B cell (primary cell): ENCODE results near the gene NOXO1. TPM values are rescaled to one million over a fixed set of nuclear protein-coding genes. Genes with fewer than 3 reads are reported as not detected.

Source experiments
- ATAC-seq: fragments of 200-7000 bp; cut with Tn5 transposase; one replicate; pipeline ENCODE4 v1.10.0; 2021; ENCODE audit warnings: low read depth, mild to moderate bottlenecking, moderate number of reproducible peaks, moderate library complexity
- CTCF ChIA-PET: fragments of 350-600 bp; sonication (Branson Sonifier 250); formaldehyde crosslinking; loops from one replicate; lab custom pipeline; 2021; ENCODE audit warnings: antibody characterized with exemption, inconsistent platforms; lab: Charles Lee
- POLR2A ChIA-PET: fragments of 350-600 bp; sonication (Branson Sonifier 250); formaldehyde crosslinking; loops from one replicate; lab custom pipeline; 2021; ENCODE audit warnings: antibody characterized with exemption; lab: Charles Lee
- DNase-seq: peaks from one replicate; pipeline ENCODE4 v3.0.0; 2013
- H2AFZ ChIP-seq: 2 replicates; pipeline ENCODE4 v1.6.1; 2012; ENCODE audit warnings: mild to moderate bottlenecking, low read depth, low read length; ENCODE audit not compliant: insufficient read depth, poor library complexity, severe bottlenecking
- H3K27ac ChIP-seq, 2 donors: 1 replicate in 1 of 2; 2 replicates in 1 of 2; pipeline ENCODE4 v1.5.1; 2012 to 2013; ENCODE audit warnings: low read length in 2 of 2, mild to moderate bottlenecking in 2 of 2, moderate library complexity in 1 of 2
- H3K27me3 ChIP-seq, 4 experiments: fragments of 200-600 bp in 1 of 4; sonication (generic) in 1 of 4; replicated peaks in 1 of 4; 1 replicate in 2 of 4; 2 replicates in 2 of 4; pipeline versions ENCODE4 v1.6.1 to v1.7.0; 2013 to 2016; ENCODE audit warnings: low read length in 3 of 4, mild to moderate bottlenecking in 2 of 4, mixed read lengths in 1 of 4, moderate library complexity in 1 of 4; ENCODE audit not compliant: insufficient read depth in 4 of 4, control insufficient read depth in 3 of 4; ENCODE audit errors: control extremely low read depth in 1 of 4
- H3K36me3 ChIP-seq, 2 experiments: replicated peaks in 1 of 2; 1 replicate in 1 of 2; 2 replicates in 1 of 2; pipeline versions ENCODE4 v1.6.1 to v1.7.1; 2013; ENCODE audit warnings: low read length in 1 of 2; ENCODE audit not compliant: insufficient read depth in 2 of 2, control insufficient read depth in 1 of 2; ENCODE audit errors: control extremely low read depth in 1 of 2, extremely low read depth in 1 of 2
- H3K4me1 ChIP-seq, 2 donors: fragments of 200-600 bp in 1 of 2; sonication (generic) in 1 of 2; 1 replicate in 1 of 2; 2 replicates in 1 of 2; pipeline versions ENCODE4 v1.5.1 to v1.6.1; 2013 to 2017; ENCODE audit warnings: low read length in 2 of 2; ENCODE audit not compliant: control insufficient read depth in 2 of 2, insufficient read depth in 2 of 2
- H3K4me2 ChIP-seq: replicated peaks from 2 replicates; pipeline ENCODE3; 2012; ENCODE audit warnings: mild to moderate bottlenecking, low read depth, low read length; ENCODE audit not compliant: poor library complexity, severe bottlenecking
- H3K4me3 ChIP-seq, 5 experiments: fragments of 200-600 bp in 1 of 5; sonication (generic) in 1 of 5; 1 replicate in 3 of 5; 2 replicates in 2 of 5; pipeline versions ENCODE4 v1.5.1 to v1.7.0; 2011 to 2016; ENCODE audit warnings: low read length in 4 of 5, mild to moderate bottlenecking in 4 of 5, low read depth in 2 of 5, control low read depth in 1 of 5, moderate library complexity in 1 of 5; ENCODE audit not compliant: insufficient read depth in 1 of 5; ENCODE audit errors: control extremely low read depth in 1 of 5, extremely low read depth in 1 of 5
- H3K79me2 ChIP-seq: fragments of 200-600 bp; sonication (generic); one replicate; pipeline ENCODE4 v1.6.0; 2016; ENCODE audit warnings: low read length; ENCODE audit not compliant: control insufficient read depth, insufficient read depth
- H3K9ac ChIP-seq: fragments of 200-600 bp; sonication (generic); 2 replicates; pipeline ENCODE4 v1.6.1; 2017; ENCODE audit warnings: mild to moderate bottlenecking, low read length, moderate library complexity
- H3K9me3 ChIP-seq, 3 donors: one replicate each; pipeline versions ENCODE4 v1.6.1 to v1.7.1; 2013; ENCODE audit warnings: low read length in 2 of 3; ENCODE audit not compliant: control insufficient read depth in 2 of 3, insufficient read depth in 1 of 3; ENCODE audit errors: control extremely low read depth in 1 of 3
- H4K20me1 ChIP-seq: 2 replicates; pipeline ENCODE4 v1.6.0; 2012; ENCODE audit warnings: mild to moderate bottlenecking, low read length; ENCODE audit not compliant: insufficient read depth, control insufficient read depth, poor library complexity, severe bottlenecking
- H3K27ac Mint-ChIP-seq: one replicate; pipeline ENCODE4 v1.8.0; 2021; ENCODE audit warnings: mixed read lengths
- H3K27me3 Mint-ChIP-seq: one replicate; pipeline ENCODE4 v1.8.0; 2021; ENCODE audit warnings: mixed read lengths
- H3K4me1 Mint-ChIP-seq: one replicate; pipeline ENCODE4 v1.8.0; 2021; ENCODE audit warnings: mixed read lengths
- H3K4me3 Mint-ChIP-seq: one replicate; pipeline ENCODE4 v1.8.0; 2021; ENCODE audit warnings: mixed read lengths
- H3K9me3 Mint-ChIP-seq: one replicate; pipeline ENCODE4 v1.8.0; 2022; ENCODE audit warnings: mixed read lengths; ENCODE audit not compliant: insufficient read depth
- EZH2 ChIP-seq: IDR thresholded peaks from 2 replicates; pipeline ENCODE4 v1.6.1; 2012; ENCODE audit warnings: borderline replicate concordance, low read depth, mild to moderate bottlenecking, moderate library complexity, low read length; ENCODE audit not compliant: insufficient read depth, poor library complexity, severe bottlenecking
- WGBS: methylation state at CpG from one replicate; pipeline ENCODE4 v1.1.5; 2013; ENCODE audit warnings: missing lambda C conversion rate; ENCODE audit not compliant: insufficient coverage; 5-methylcytosine and 5-hydroxymethylcytosine counted together
- intact Hi-C: fragments of 100-400 bp; cut with micrococcal nuclease; formaldehyde crosslinking; loops from one replicate; pipeline ENCODE4 v1.10.0; 2022
- polyA plus RNA-seq: library from polyadenylated mRNA; depleted of rRNA; stranded (reverse); fragments of >200 nt; gene quantifications from 2 replicates; pipeline ENCODE4 v1.2.3, GENCODE V29; 2012
- total RNA-seq, 2 donors: library from RNA; stranded (reverse); fragments of 120-200 nt in 1 of 2; gene quantifications; 1 replicate in 1 of 2; 2 replicates in 1 of 2; pipeline versions ENCODE4 v1.2.3 to v1.2.4, GENCODE V29; 2013 to 2022
- TF ChIP-seq, protein P1 (sequence below): fragments of 200-600 bp; IDR thresholded peaks from one replicate; pipeline ENCODE4 v1.8.0; 2022; ENCODE audit warnings: antibody characterized with exemption, mild to moderate bottlenecking

The NOXO1 gene
- total and polyA plus RNA-seq, 2 donors (not counting 1 experiment from before 2014, with no cell fraction given), result 0.30 to 0.74 TPM

GRCh38 chr16:2019921-2020831, 38.9 kb upstream of the NOXO1 start:
- WGBS, result 4% methylated on average over 96 of the region's 96 CpGs
- Histone ChIP-seq H3K9ac (no peak overlapping the region), H2AFZ (peak overlapping the region; percentile 42), H3K36me3 (no peaks in the 10 kb centered on the region), H3K4me1 (peaks cover 23 to 29% of the 10 kb centered on the region in 2 donors), H3K79me2 (no peaks in the 10 kb centered on the region), H3K4me3 (no peak overlapping the region), H3K4me2 (peak overlapping the region; percentile 67), H4K20me1 (no peaks in the 10 kb centered on the region), H3K27me3 (peaks cover 0 to 47% (median 16%) of the 10 kb centered on the region in 4 experiments), H3K27ac (no peak overlapping the region), H3K9me3 (no peaks in the 10 kb centered on the region)
- Mint-ChIP-seq H3K27ac (no peak overlapping the region), H3K27me3 (peaks cover 21% of the 10 kb centered on the region), H3K4me1 (peaks cover 15% of the 10 kb centered on the region), H3K4me3 (peak overlapping the region; percentile 37), H3K9me3 (no peaks in the 10 kb centered on the region)
- peak; percentile 33 for DNase-seq
- ChIA-PET POLR2A (interaction anchor here (0.7 to 1.3 kb wide), 4 partner anchors 55 to 129 kb away, joined by 3 to 12 read pairs (median 7); no protein-coding TSS in a partner anchor), CTCF (interaction anchor here (0.9 to 2.8 kb wide), 4 partner anchors 16 to 135 kb away, joined by 3 to 14 read pairs (median 7); partner anchors contain the start of genes PKD1 and TRAF7)
- no peak for TF ChIP-seq EZH2
- TF ChIP-seq, protein P1, sequence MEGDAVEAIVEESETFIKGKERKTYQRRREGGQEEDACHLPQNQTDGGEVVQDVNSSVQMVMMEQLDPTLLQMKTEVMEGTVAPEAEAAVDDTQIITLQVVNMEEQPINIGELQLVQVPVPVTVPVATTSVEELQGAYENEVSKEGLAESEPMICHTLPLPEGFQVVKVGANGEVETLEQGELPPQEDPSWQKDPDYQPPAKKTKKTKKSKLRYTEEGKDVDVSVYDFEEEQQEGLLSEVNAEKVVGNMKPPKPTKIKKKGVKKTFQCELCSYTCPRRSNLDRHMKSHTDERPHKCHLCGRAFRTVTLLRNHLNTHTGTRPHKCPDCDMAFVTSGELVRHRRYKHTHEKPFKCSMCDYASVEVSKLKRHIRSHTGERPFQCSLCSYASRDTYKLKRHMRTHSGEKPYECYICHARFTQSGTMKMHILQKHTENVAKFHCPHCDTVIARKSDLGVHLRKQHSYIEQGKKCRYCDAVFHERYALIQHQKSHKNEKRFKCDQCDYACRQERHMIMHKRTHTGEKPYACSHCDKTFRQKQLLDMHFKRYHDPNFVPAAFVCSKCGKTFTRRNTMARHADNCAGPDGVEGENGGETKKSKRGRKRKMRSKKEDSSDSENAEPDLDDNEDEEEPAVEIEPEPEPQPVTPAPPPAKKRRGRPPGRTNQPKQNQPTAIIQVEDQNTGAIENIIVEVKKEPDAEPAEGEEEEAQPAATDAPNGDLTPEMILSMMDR, result no peak
- intact Hi-C loops, result loop anchor here (10.0 kb wide), 2 partner anchors 235 to 485 kb away; partner anchors contain the start of gene ECI1
- ATAC-seq, result no peak
